ENCODE results near the gene AHNAK2. TPM values are rescaled to one million over a fixed set of nuclear protein-coding genes. Genes with fewer than 3 reads are reported as not detected.

The AHNAK2 gene
- total and polyA plus RNA-seq, 2 donors, result 0.42 to 3.8 TPM

DNA sequence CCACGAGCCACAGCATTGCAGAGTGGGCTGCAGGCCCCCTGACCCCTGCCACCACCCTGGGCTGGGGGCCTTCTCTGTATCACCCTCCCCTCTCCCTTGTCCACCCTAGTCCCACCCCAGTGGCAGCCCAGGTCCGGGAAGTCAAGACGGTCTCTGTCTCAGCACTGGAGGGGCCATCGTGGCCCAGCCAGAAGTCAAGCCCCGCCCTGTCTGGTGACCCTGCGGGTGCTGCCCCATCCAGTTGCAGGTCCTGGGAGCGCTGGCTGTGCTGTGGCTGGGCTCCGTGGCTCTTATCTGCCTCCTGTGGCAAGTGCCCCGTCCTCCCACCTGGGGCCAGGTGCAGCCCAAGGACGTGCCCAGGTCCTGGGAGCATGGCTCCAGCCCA lies 50.8 kb downstream of the AHNAK2 start:
- no peak overlapping the region for H3K27ac ChIP-seq (ENCODE audit: low read depth in 1 of 2, low read length in 1 of 2)
- 87% methylated on average over 10 of the region's 10 CpGs for WGBS
- no peaks in the 10 kb centered on the region for H3K36me3 ChIP-seq (ENCODE audit: control insufficient read depth in 2 of 2, insufficient read depth in 2 of 2, low read length in 1 of 2)
- H3K4me1 ChIP-seq (ENCODE audit: control insufficient read depth in 2 of 2, insufficient read depth in 2 of 2, low read length in 2 of 2), result peaks cover 0 to 23% of the 10 kb centered on the region in 2 donors
- peaks cover 0 to 12% of the 10 kb centered on the region in 2 donors for H3K27me3 ChIP-seq (ENCODE audit: control insufficient read depth in 2 of 2, insufficient read depth in 1 of 2, low read length in 1 of 2)
- H3K4me3 ChIP-seq (ENCODE audit: low read length in 2 of 2), result no peak overlapping the region
- H3K9me3 ChIP-seq (ENCODE audit: control insufficient read depth in 2 of 2, insufficient read depth in 1 of 2, low read length in 1 of 2), result peaks cover 0 to 9% of the 10 kb centered on the region in 2 donors
- no peak for DNase-seq (ENCODE audit: low read depth in 6 of 9, low spot score in 9 of 9)

DNA sequence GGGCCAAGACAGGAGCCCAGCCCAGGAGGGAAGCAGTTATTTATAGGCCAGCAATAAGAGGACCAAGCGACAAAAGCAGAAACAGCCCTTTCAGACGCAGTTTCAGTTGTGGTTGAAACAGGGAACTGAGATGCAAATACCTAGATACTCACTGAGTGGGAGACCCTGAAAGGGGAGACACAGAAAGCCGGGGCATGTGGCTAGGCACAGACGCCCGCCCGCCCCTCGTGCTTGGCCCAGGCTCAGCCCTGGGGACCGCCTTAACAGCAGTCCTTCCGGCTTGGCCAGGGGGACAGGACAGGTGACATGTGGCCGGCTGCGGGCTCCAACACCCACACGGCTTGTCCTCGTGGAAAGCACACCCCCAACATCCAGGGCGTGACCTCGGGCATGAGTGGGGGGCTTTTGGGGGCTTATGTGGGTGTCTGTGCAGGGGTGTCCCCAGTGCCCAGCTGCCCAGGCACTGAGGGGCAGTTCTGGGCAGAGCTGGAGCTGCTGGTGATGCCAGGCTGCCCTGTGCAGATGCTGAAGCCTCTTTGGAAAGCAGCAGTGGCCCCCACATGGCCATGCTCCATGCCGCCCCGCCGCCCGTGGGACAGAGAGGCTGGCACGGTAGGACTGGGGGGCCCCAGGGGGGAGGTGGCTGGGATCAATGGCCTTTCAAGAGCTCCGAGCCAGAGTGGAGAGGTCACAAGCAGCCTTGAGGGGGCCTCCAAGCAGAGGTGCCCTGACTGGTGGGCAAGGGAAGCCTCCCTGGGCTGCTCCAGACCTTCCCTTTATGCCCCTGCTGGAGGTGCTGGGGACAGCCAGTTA lies 51.3 kb downstream of the AHNAK2 start:
- Histone ChIP-seq H3K4me3 (ENCODE audit: low read length in 2 of 2) (no peak overlapping the region), H3K27me3 (ENCODE audit: control insufficient read depth in 2 of 2, insufficient read depth in 1 of 2, low read length in 1 of 2) (peaks cover 0 to 6% of the 10 kb centered on the region in 2 donors), H3K36me3 (ENCODE audit: control insufficient read depth in 2 of 2, insufficient read depth in 2 of 2, low read length in 1 of 2) (no peaks in the 10 kb centered on the region), H3K4me1 (ENCODE audit: control insufficient read depth in 2 of 2, insufficient read depth in 2 of 2, low read length in 2 of 2) (peaks cover 0 to 23% of the 10 kb centered on the region in 2 donors), H3K9me3 (ENCODE audit: control insufficient read depth in 2 of 2, insufficient read depth in 1 of 2, low read length in 1 of 2) (peaks cover 0 to 9% of the 10 kb centered on the region in 2 donors), H3K27ac (ENCODE audit: low read depth in 1 of 2, low read length in 1 of 2) (no peak overlapping the region)
- DNase-seq (ENCODE audit: low read depth in 6 of 9, low spot score in 9 of 9), result peak in 1 of 9 donors; percentile 31
- WGBS, result 37% methylated on average over 21 of the region's 21 CpGs

DNA sequence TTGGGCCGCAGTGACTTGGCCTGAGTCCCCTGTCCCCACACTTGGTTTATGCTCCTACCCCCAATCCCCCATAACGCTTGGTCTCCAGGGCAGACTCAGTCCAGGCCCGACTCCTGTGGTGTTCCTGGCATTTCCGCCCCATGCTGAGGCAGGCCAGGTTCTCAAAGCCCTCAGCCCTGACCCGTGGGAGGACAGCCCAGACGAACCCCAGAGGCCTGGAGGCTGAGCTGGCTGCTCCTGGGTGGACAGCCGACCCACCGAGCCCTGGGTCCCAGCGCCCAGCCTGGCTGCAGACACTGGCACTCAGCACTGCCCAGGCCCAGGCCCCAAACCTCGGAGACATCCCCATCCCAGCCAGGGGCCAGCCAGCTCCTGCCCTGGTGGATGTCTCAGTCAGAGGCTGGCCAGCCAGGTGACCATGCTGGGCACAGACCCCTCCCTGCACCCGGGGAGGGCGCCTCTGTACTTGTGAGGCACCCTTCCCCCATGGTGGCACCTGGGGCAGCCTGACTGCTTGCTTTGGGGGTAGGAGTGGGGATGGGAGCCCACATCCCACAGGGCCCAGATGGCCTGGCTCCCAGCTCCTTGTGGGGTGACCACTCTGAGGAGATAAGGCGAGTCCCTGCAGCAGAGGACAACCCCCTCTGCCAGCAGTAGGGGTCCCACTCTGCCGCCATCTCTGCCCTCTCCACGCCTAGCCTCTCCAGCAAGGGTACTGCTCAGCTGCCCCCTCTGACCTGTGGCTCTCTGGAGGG lies 52.1 kb downstream of the AHNAK2 start:
- Histone ChIP-seq H3K27me3 (ENCODE audit: control insufficient read depth in 2 of 2, insufficient read depth in 1 of 2, low read length in 1 of 2) (peaks cover 0 to 3% of the 10 kb centered on the region in 2 donors), H3K9me3 (ENCODE audit: control insufficient read depth in 2 of 2, insufficient read depth in 1 of 2, low read length in 1 of 2) (peaks cover 0 to 9% of the 10 kb centered on the region in 2 donors), H3K4me1 (ENCODE audit: control insufficient read depth in 2 of 2, insufficient read depth in 2 of 2, low read length in 2 of 2) (peaks cover 0 to 23% of the 10 kb centered on the region in 2 donors), H3K4me3 (ENCODE audit: low read length in 2 of 2) (no peak overlapping the region), H3K36me3 (ENCODE audit: control insufficient read depth in 2 of 2, insufficient read depth in 2 of 2, low read length in 1 of 2) (no peaks in the 10 kb centered on the region), H3K27ac (ENCODE audit: low read depth in 1 of 2, low read length in 1 of 2) (no peak overlapping the region)
- WGBS, result 75% methylated on average over 15 of the region's 15 CpGs
- no peak for DNase-seq (ENCODE audit: low read depth in 6 of 9, low spot score in 9 of 9)

DNA sequence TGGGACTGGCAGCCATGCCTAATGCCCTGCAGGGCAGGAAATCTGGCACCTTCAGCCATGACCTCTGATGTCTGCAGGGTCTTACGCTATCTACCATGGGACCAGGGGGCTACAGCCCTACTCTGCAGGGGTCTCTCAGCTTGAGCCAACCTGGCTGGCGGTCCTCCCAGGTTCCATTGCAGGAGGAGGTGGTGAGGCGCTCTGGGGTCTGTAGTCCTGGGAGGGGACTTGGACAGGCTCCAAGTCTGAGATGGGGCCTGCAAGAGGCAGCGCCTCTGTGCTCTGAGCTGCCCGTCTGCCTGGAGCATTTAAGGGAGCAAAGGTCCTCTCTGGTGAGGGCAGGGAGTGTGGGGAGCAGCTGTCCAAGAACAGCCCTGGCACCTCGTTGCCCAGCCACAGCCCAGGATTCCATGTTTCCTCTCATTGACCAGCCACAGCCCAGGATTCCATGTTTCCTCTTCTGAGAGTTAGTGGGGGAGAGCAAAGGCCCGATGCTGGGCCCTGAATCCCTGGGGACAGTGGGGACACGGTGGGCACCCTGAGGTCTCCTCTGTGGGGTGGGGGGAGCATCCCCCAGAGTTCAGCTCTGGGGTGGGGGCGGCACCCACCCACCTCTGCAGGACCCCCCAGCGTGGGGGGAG lies 52.8 kb downstream of the AHNAK2 start:
- no peak overlapping the region for H3K27ac ChIP-seq (ENCODE audit: low read depth in 1 of 2, low read length in 1 of 2)
- H3K4me1 ChIP-seq (ENCODE audit: control insufficient read depth in 2 of 2, insufficient read depth in 2 of 2, low read length in 2 of 2), result peaks cover 0 to 23% of the 10 kb centered on the region in 2 donors
- DNase-seq (ENCODE audit: low read depth in 6 of 9, low spot score in 9 of 9), result no peak
- no peaks in the 10 kb centered on the region for H3K27me3 ChIP-seq (ENCODE audit: control insufficient read depth in 2 of 2, insufficient read depth in 1 of 2, low read length in 1 of 2)
- peak overlapping the region in 1 of 2 donors; percentile 5 for H3K4me3 ChIP-seq (ENCODE audit: low read length in 2 of 2)
- peaks cover 0 to 9% of the 10 kb centered on the region in 2 donors for H3K9me3 ChIP-seq (ENCODE audit: control insufficient read depth in 2 of 2, insufficient read depth in 1 of 2, low read length in 1 of 2)
- H3K36me3 ChIP-seq (ENCODE audit: control insufficient read depth in 2 of 2, insufficient read depth in 2 of 2, low read length in 1 of 2), result no peaks in the 10 kb centered on the region
- WGBS, result 63% methylated on average over 10 of the region's 10 CpGs

DNA sequence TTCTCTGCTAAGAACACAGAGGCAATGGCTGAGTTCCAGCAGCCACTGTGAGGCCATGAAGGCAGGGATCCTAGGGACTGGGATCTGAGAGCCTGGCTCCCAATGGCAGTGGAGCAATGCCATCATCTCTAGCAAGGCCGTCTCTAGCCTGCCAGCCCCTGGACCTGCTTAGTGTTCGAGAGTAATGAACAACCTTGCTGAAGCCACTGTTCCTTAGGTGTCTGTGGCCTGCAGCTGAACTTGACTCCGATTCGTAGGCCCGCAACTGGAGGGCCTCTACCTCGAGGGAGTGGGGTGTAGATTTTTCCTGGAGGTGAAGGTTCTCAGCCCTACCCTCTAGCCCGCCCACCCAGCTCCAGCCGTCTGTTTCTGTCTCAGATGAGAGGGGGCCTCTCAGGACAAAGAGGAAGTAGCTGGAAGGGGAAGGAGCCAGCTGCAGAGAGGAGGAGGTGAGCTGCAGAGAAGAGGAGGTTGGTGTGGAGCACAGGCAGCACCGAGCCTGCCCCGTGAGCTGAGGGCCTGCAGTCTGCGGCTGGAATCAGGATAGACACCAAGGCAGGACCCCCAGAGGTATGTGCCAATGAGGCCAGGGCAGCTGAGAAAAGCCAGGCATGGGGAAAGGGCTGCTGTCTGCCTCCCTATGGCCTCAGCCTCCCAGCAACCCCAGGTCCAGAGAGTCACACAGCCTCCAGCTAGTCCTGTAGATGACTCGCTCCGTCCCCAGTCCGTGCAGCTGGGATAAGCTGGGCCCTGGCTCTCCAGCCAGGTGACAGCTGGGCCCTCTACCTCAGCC lies 53.6 kb downstream of the AHNAK2 start, which contains the start of gene PLD4:
TSS of gene PLD4 (plus strand) at position 459 of the 793 bp plus-strand sequence. CDS start 2,262 bp downstream, outside the sequence.
- Histone ChIP-seq H3K4me1 (ENCODE audit: control insufficient read depth in 2 of 2, insufficient read depth in 2 of 2, low read length in 2 of 2) (peaks cover 0 to 23% of the 10 kb centered on the region in 2 donors), H3K9me3 (ENCODE audit: control insufficient read depth in 2 of 2, insufficient read depth in 1 of 2, low read length in 1 of 2) (peaks cover 0 to 9% of the 10 kb centered on the region in 2 donors), H3K4me3 (ENCODE audit: low read length in 2 of 2) (peak within 1 kb of the TSS in 1 of 2 donors; percentile 5), H3K27me3 (ENCODE audit: control insufficient read depth in 2 of 2, insufficient read depth in 1 of 2, low read length in 1 of 2) (no peaks in the 10 kb centered on the region), H3K27ac (ENCODE audit: low read depth in 1 of 2, low read length in 1 of 2) (no peak within 1 kb of the TSS), H3K36me3 (ENCODE audit: control insufficient read depth in 2 of 2, insufficient read depth in 2 of 2, low read length in 1 of 2) (no peaks in the 10 kb centered on the region)
- 41% methylated on average over 14 of the region's 14 CpGs for WGBS
- no peak for DNase-seq (ENCODE audit: low read depth in 6 of 9, low spot score in 9 of 9)

DNA sequence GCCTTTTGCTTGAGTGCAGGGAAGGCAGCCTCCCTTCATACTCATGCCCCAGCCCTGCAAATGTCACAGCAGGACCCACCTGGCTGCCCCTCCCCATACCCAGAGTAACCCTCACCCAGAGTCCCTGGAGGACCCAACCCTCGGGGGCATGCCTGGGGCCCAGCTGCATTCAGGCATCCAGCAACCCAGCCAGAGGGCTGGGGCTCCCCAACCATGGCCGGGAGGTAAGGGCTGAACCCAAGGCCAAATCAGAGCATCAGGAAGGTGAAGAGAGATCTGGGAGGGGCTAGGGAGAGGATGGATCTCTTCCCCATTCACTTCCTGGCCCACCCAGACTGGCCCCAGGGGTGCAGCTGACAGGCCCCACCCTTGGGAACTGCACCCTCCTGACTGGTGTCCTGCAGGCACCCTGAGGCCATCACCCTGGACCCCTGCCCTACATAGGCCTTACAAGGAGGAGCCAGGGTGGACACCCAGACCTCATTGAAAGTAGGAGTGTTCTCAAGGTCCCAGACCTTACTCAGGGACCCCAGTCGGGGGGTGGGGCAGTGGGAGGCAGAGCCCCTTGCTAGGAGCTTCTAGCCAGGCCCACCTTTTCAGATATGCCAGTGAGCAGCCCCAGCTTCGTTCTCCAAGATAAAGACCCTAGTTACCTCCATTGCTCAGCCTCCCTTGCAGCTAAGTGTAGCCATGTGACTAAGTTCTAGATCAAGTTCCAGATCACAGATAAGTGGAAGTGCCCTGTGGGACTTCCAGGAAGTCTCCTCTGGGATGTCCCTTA lies 54.3 kb downstream of the AHNAK2 start:
- DNase-seq (ENCODE audit: low read depth in 6 of 9, low spot score in 9 of 9), result no peak
- Histone ChIP-seq H3K9me3 (ENCODE audit: control insufficient read depth in 2 of 2, insufficient read depth in 1 of 2, low read length in 1 of 2) (peaks cover 0 to 9% of the 10 kb centered on the region in 2 donors), H3K36me3 (ENCODE audit: control insufficient read depth in 2 of 2, insufficient read depth in 2 of 2, low read length in 1 of 2) (no peaks in the 10 kb centered on the region), H3K4me3 (ENCODE audit: low read length in 2 of 2) (no peak overlapping the region), H3K27ac (ENCODE audit: low read depth in 1 of 2, low read length in 1 of 2) (no peak overlapping the region), H3K4me1 (ENCODE audit: control insufficient read depth in 2 of 2, insufficient read depth in 2 of 2, low read length in 2 of 2) (peaks cover 0 to 23% of the 10 kb centered on the region in 2 donors), H3K27me3 (ENCODE audit: control insufficient read depth in 2 of 2, insufficient read depth in 1 of 2, low read length in 1 of 2) (no peaks in the 10 kb centered on the region)
- WGBS, result 88% methylated on average over 4 of the region's 4 CpGs

DNA sequence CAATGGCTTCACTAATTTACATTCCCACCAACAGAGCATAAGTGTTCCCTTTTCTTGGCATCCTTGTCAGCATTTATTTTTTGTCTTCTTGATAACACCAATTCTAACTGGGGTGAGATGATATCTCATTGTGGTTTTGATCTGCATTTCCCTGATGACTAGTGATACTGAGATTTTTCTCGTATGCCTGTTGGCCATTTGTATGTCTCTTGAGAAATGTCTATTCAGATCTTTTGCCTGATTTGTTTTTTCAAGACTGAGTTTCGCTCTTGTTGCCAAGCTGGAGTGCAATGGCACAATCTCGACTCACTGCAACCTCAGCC lies 58.2 kb downstream of the AHNAK2 start:
- Histone ChIP-seq H3K27me3 (ENCODE audit: control insufficient read depth in 2 of 2, insufficient read depth in 1 of 2, low read length in 1 of 2) (no peaks in the 10 kb centered on the region), H3K4me3 (ENCODE audit: low read length in 2 of 2) (no peak overlapping the region), H3K36me3 (ENCODE audit: control insufficient read depth in 2 of 2, insufficient read depth in 2 of 2, low read length in 1 of 2) (no peaks in the 10 kb centered on the region), H3K27ac (ENCODE audit: low read depth in 1 of 2, low read length in 1 of 2) (no peak overlapping the region), H3K9me3 (ENCODE audit: control insufficient read depth in 2 of 2, insufficient read depth in 1 of 2, low read length in 1 of 2) (peaks cover 0 to 9% of the 10 kb centered on the region in 2 donors), H3K4me1 (ENCODE audit: control insufficient read depth in 2 of 2, insufficient read depth in 2 of 2, low read length in 2 of 2) (peaks cover 0 to 6% of the 10 kb centered on the region in 2 donors)
- DNase-seq (ENCODE audit: low read depth in 6 of 9, low spot score in 9 of 9), result no peak
- WGBS, result 51% methylated on average over 3 of the region's 3 CpGs

All from thymus (tissue), 11 donors.